MM.1S (cell line): ENCODE measurements around the gene TLR9.

Source experiments
- EZH2 ChIP-seq: fragments of 300-600 bp; sonication (generic); optimal IDR thresholded peaks from 2 replicates; pipeline ENCODE3; 2017; ENCODE audit warnings: low read depth, mild to moderate bottlenecking, antibody characterized with exemption, low read length, mixed read lengths
- EZH2phosphoT487 ChIP-seq: fragments of 300-600 bp; sonication (generic); IDR thresholded peaks from 2 replicates; pipeline ENCODE4 v1.6.1; 2018; ENCODE audit warnings: antibody characterized with exemption, low read length
- TF ChIP-seq, protein P1 (sequence below): fragments of 300-600 bp; sonication (generic); IDR thresholded peaks from 2 replicates; pipeline ENCODE4 v1.5.1; 2016; ENCODE audit warnings: antibody characterized with exemption, low read length, mixed read lengths

DNA sequence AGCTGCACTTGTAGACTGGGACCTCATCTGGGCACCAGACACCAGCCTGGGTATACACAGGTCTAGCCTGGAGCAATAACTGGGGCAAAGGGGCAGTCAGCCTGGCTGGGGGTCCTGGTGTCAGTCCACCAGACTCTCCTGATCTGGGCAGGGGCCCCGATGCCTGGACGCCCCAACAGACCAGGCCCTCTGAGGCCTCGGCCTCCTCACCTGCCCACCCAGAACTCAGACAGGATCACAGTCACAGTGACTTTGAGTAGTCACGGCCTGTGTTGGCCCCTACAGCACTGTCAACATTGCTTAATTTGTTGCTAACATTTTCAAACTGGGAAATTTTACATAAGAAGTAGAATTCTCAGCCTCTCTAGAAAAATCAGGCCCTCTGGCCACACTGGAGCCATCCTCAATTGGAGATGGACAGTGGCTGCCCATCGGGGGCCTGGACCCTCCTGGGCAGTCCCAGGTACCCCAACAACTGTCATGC is 7.7 kb upstream of the TLR9 start:
- TF ChIP-seq, protein P1, sequence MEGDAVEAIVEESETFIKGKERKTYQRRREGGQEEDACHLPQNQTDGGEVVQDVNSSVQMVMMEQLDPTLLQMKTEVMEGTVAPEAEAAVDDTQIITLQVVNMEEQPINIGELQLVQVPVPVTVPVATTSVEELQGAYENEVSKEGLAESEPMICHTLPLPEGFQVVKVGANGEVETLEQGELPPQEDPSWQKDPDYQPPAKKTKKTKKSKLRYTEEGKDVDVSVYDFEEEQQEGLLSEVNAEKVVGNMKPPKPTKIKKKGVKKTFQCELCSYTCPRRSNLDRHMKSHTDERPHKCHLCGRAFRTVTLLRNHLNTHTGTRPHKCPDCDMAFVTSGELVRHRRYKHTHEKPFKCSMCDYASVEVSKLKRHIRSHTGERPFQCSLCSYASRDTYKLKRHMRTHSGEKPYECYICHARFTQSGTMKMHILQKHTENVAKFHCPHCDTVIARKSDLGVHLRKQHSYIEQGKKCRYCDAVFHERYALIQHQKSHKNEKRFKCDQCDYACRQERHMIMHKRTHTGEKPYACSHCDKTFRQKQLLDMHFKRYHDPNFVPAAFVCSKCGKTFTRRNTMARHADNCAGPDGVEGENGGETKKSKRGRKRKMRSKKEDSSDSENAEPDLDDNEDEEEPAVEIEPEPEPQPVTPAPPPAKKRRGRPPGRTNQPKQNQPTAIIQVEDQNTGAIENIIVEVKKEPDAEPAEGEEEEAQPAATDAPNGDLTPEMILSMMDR = no peak
- no peak for TF ChIP-seq EZH2phosphoT487
- no peak for TF ChIP-seq EZH2
